Measurements from ENCODE around the gene ZP2. TPM values are rescaled to one million over a fixed set of nuclear protein-coding genes. Genes with fewer than 3 reads are reported as not detected.

The ZP2 gene
- total RNA-seq, 1 experiment from 2014 or later = not detected

GRCh38 chr16:21257284-21257683 is 45.9 kb upstream of the ZP2 start:
- H3K9me2 ChIP-seq (ENCODE audit: insufficient read depth) = no peaks in the 10 kb centered on the region
- CTCF ChIA-PET = no interaction called here
- no peaks in the 10 kb centered on the region for H3K36me3 ChIP-seq (ENCODE audit: control insufficient read depth in 1 of 2, insufficient read depth in 2 of 2, low read length in 2 of 2)
- H3K9me3 ChIP-seq (ENCODE audit: control insufficient read depth in 1 of 2, insufficient read depth in 1 of 2, low read depth in 1 of 2, low read length in 2 of 2) = no peaks in the 10 kb centered on the region
- H2AFZ ChIP-seq (ENCODE audit: low read depth, low read length, poor library complexity, severe bottlenecking) = no peak overlapping the region
- TF ChIP-seq CBX3 (IDR thresholded peaks at IDR 0.05; ENCODE audit: low read depth) (no peak), POLR2A (IDR thresholded peaks at IDR 0.05; ENCODE audit: borderline replicate concordance, extremely low read depth, insufficient read depth, insufficient read length) (no peak), EGR1 (IDR thresholded peaks at IDR 0.05; ENCODE audit: low read depth) (no peak), ELF1 (IDR thresholded peaks at IDR 0.05; ENCODE audit: borderline replicate concordance, low read depth) (no peak), SIN3A (IDR thresholded peaks at IDR 0.05; ENCODE audit: low read depth) (no peak), EZH2 (IDR thresholded peaks at IDR 0.05) (no peak)
- no peak overlapping the region for H3K27ac ChIP-seq (ENCODE audit: low read depth, low read length)
- no peak overlapping the region for H3K9ac ChIP-seq (ENCODE audit: low read length)
- no peaks in the 10 kb centered on the region for H4K20me1 ChIP-seq (ENCODE audit: insufficient read depth)
- no TSS peak for BruUV-seq (replicated peaks)
- no peak overlapping the region for H3K4me3 ChIP-seq (replicated peaks in 1 of 2; ENCODE audit: low read depth in 1 of 2, low read length in 2 of 2)
- H3K79me2 ChIP-seq (ENCODE audit: insufficient read depth, low read length) = no peaks in the 10 kb centered on the region
- RAD21 ChIA-PET (ENCODE audit: low non-redundant PET in 1 of 2, low total read pairs in 2 of 2, uncharacterized antibody in 2 of 2, unreplicated experiment in 2 of 2) = no interaction called here
- ATAC-seq (no peak), DNase-seq (ENCODE audit: low read depth, low spot score) (no peak)
- intact Hi-C loops (cut with micrococcal nuclease) = no loop called here
- no peaks in the 10 kb centered on the region; the same call in 1 of the 2 replicates for H3K27me3 ChIP-seq (ENCODE audit: insufficient read depth, low read length)
- POLR2A ChIA-PET = no interaction called here
- no peak overlapping the region for H3K4me2 ChIP-seq (ENCODE audit: low read length)
- H3K4me1 ChIP-seq (ENCODE audit: control insufficient read depth in 1 of 2, insufficient read depth in 2 of 2, low read length in 2 of 2) = peaks cover 10 to 13% of the 10 kb centered on the region in 2 experiments

GRCh38 chr16:21256636-21257035 is 45.3 kb upstream of the ZP2 start:
- Histone ChIP-seq H3K9me2 (ENCODE audit: insufficient read depth) (no peaks in the 10 kb centered on the region), H4K20me1 (ENCODE audit: insufficient read depth) (no peaks in the 10 kb centered on the region), H3K36me3 (ENCODE audit: control insufficient read depth in 1 of 2, insufficient read depth in 2 of 2, low read length in 2 of 2) (no peaks in the 10 kb centered on the region), H3K4me3 (replicated peaks in 1 of 2; ENCODE audit: low read depth in 1 of 2, low read length in 2 of 2) (no peak overlapping the region), H3K79me2 (ENCODE audit: insufficient read depth, low read length) (no peaks in the 10 kb centered on the region), H3K4me2 (ENCODE audit: low read length) (no peak overlapping the region), H3K9ac (ENCODE audit: low read length) (no peak overlapping the region), H3K27ac (ENCODE audit: low read depth, low read length) (no peak overlapping the region), H3K9me3 (ENCODE audit: control insufficient read depth in 1 of 2, insufficient read depth in 1 of 2, low read depth in 1 of 2, low read length in 2 of 2) (no peaks in the 10 kb centered on the region), H3K27me3 (ENCODE audit: insufficient read depth, low read length) (no peaks in the 10 kb centered on the region; the same call in 1 of the 2 replicates), H3K4me1 (ENCODE audit: control insufficient read depth in 1 of 2, insufficient read depth in 2 of 2, low read length in 2 of 2) (peaks cover 10 to 13% of the 10 kb centered on the region in 2 experiments), H2AFZ (ENCODE audit: low read depth, low read length, poor library complexity, severe bottlenecking) (no peak overlapping the region)
- CTCF ChIA-PET = no interaction called here
- no peak for DNase-seq (ENCODE audit: low read depth, low spot score)
- RAD21 ChIA-PET (ENCODE audit: low non-redundant PET in 1 of 2, low total read pairs in 2 of 2, uncharacterized antibody in 2 of 2, unreplicated experiment in 2 of 2) = no interaction called here
- ATAC-seq = no peak
- POLR2A ChIA-PET = no interaction called here
- BruUV-seq (replicated peaks) = no TSS peak
- intact Hi-C loops (cut with micrococcal nuclease) = no loop called here
- TF ChIP-seq SRF (IDR thresholded peaks at IDR 0.05; ENCODE audit: low read depth) (no peak), RAD21 (IDR thresholded peaks at IDR 0.05; ENCODE audit: low read depth) (no peak), JUND (IDR thresholded peaks at IDR 0.05) (no peak), REST (IDR thresholded peaks at IDR 0.05; ENCODE audit: low read depth) (no peak), ZBTB33 (IDR thresholded peaks at IDR 0.05; ENCODE audit: extremely low read depth, insufficient replicate concordance, low read length) (no peak), CEBPB (IDR thresholded peaks at IDR 0.05; ENCODE audit: low read depth) (no peak), EZH2phosphoT487 (IDR thresholded peaks at IDR 0.05; ENCODE audit: borderline replicate concordance) (no peak), EZH2 (IDR thresholded peaks at IDR 0.05) (no peak), POLR2A (IDR thresholded peaks at IDR 0.05; ENCODE audit: borderline replicate concordance, extremely low read depth, insufficient read depth, insufficient read length) (no peak), SIN3A (IDR thresholded peaks at IDR 0.05; ENCODE audit: low read depth) (no peak), POLR2AphosphoS5 (IDR thresholded peaks at IDR 0.05; ENCODE audit: low read depth, low read length) (no peak), ZNF274 (IDR thresholded peaks at IDR 0.05; ENCODE audit: low read depth, low read length) (no peak)

Data from HCT116 (cell line).